ENCODE data around the gene CLEC16A. TPM values are rescaled to one million over a fixed set of nuclear protein-coding genes. Genes with fewer than 3 reads are reported as not detected.

Gene CLEC16A
- total and polyA plus RNA-seq, 2 experiments from 2014 or later, result 9.9 to 24.1 TPM

GRCh38 chr16:11015076-11015475, 70.7 kb downstream of the CLEC16A start (continued):
- TF ChIP-seq EZH2 (IDR thresholded peaks at IDR 0.05; ENCODE audit: low read depth, unreplicated experiment), result no peak

- Histone ChIP-seq H2AFZ (no peak overlapping the region), H3K36me3 (ENCODE audit: insufficient read depth) (no peaks in the 10 kb centered on the region), H3F3A (replicated peaks; ENCODE audit: low read depth) (no peaks in the 10 kb centered on the region), H3K79me2 (replicated peaks; ENCODE audit: insufficient read depth) (no peaks in the 10 kb centered on the region), H3K9me2 (ENCODE audit: insufficient read depth) (no peaks in the 10 kb centered on the region), H3K27me3 (ENCODE audit: insufficient read depth) (no peaks in the 10 kb centered on the region), H3K4me3 (no peak overlapping the region), H3K4me1 (ENCODE audit: insufficient read depth) (no peaks in the 10 kb centered on the region), H3K4me2 (no peak overlapping the region), H3K27ac (ENCODE audit: low read depth) (no peak overlapping the region), H4K20me1 (replicated peaks; ENCODE audit: insufficient read depth) (no peaks in the 10 kb centered on the region; the same call in 1 of the 2 replicates)
- no peak for ATAC-seq
- Mint-ChIP-seq H3K4me3 (no peak overlapping the region), H3K36me3 (ENCODE audit: low read depth) (peaks cover 12% of the 10 kb centered on the region), H3K27ac (no peak overlapping the region), H3K9me3 (no peaks in the 10 kb centered on the region), H3K4me1 (no peaks in the 10 kb centered on the region), H3K27me3 (ENCODE audit: insufficient read depth, low read depth, poor library complexity) (no peaks in the 10 kb centered on the region)
- TF ChIP-seq ZNF462 (CRISPR knock-in tag; IDR thresholded peaks at IDR 0.05) (no peak), CTCF (conservative IDR thresholded peaks at IDR 0.05; ENCODE audit: low read depth in 2 of 2) (no peak), STAT1 (IDR thresholded peaks at IDR 0.05; ENCODE audit: unreplicated experiment) (no peak), EZH2 (IDR thresholded peaks at IDR 0.05; ENCODE audit: low read depth, unreplicated experiment) (no peak), CREB1 (CRISPR knock-in tag; IDR thresholded peaks at IDR 0.05; ENCODE audit: low read depth) (no peak), ZNF331 (CRISPR knock-in tag; IDR thresholded peaks at IDR 0.05; ENCODE audit: low read depth) (no peak), POLR2AphosphoS5 (IDR thresholded peaks at IDR 0.05; ENCODE audit: low read depth) (no peak), JUNB (IDR thresholded peaks at IDR 0.05; ENCODE audit: unreplicated experiment) (no peak), NANOG (IDR thresholded peaks at IDR 0.05; ENCODE audit: borderline replicate concordance) (no peak), EZH2phosphoT487 (IDR thresholded peaks at IDR 0.05; ENCODE audit: unreplicated experiment) (no peak), ETS1 (IDR thresholded peaks at IDR 0.05) (no peak), ZNF114 (CRISPR knock-in tag; IDR thresholded peaks at IDR 0.05) (no peak), REST (IDR thresholded peaks at IDR 0.05; ENCODE audit: unreplicated experiment) (no peak)
- no peak for DNase-seq (ENCODE audit: low spot score)
Observed at GRCh38 chr16:11015607-11016006, 71.2 kb downstream of the CLEC16A start.

Data from GM23338 (cell line).